ENCODE results near the gene RGS17. TPM values are rescaled to one million over a fixed set of nuclear protein-coding genes. Genes with fewer than 3 reads are reported as not detected.
"Not testable (repeated sequence)": the region's sequence is repeated elsewhere in the genome, so short reads cannot be mapped to it uniquely, and the experiment has no call there.

RGS17 gene
- total RNA-seq, 6 experiments from 2014 or later: 0.02 to 0.24 (median 0.09) TPM; not detected in 1

- Mint-ChIP-seq H3K4me1 (ENCODE audit: low read depth) (peaks cover 8% of the 10 kb centered on the region), H3K36me3 (ENCODE audit: low read depth) (peaks cover 37% of the 10 kb centered on the region), H3K4me3 (no peak overlapping the region), H3K27me3 (ENCODE audit: insufficient read depth) (peaks cover 2% of the 10 kb centered on the region; the same call in 1 of the 2 replicates), H3K9me3 (peaks cover 7% of the 10 kb centered on the region; the same call in 1 of the 2 replicates), H3K27ac (no peak overlapping the region)
- DNase-seq: no peak
- TF ChIP-seq, protein P1, sequence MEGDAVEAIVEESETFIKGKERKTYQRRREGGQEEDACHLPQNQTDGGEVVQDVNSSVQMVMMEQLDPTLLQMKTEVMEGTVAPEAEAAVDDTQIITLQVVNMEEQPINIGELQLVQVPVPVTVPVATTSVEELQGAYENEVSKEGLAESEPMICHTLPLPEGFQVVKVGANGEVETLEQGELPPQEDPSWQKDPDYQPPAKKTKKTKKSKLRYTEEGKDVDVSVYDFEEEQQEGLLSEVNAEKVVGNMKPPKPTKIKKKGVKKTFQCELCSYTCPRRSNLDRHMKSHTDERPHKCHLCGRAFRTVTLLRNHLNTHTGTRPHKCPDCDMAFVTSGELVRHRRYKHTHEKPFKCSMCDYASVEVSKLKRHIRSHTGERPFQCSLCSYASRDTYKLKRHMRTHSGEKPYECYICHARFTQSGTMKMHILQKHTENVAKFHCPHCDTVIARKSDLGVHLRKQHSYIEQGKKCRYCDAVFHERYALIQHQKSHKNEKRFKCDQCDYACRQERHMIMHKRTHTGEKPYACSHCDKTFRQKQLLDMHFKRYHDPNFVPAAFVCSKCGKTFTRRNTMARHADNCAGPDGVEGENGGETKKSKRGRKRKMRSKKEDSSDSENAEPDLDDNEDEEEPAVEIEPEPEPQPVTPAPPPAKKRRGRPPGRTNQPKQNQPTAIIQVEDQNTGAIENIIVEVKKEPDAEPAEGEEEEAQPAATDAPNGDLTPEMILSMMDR (IDR thresholded peaks at IDR 0.05): no peak
These were observed 161.2 kb downstream of the RGS17 start for GRCh38 chr6:152969688-152970418.

GRCh38 chr6:152966168-152966894 lies 164.8 kb downstream of the RGS17 start:
- not testable (repeated sequence) for H3K27ac Mint-ChIP-seq; H3K9me3 Mint-ChIP-seq; H3K27me3 Mint-ChIP-seq (ENCODE audit: insufficient read depth); DNase-seq; H3K4me3 Mint-ChIP-seq; H3K4me1 Mint-ChIP-seq (ENCODE audit: low read depth)
- H3K36me3 Mint-ChIP-seq (ENCODE audit: low read depth): peaks cover 22% of the 10 kb centered on the region; the same call in 1 of the 2 replicates

GRCh38 chr6:152959333-152959732 lies 171.7 kb downstream of the RGS17 start:
- Mint-ChIP-seq H3K9me3 (no peaks in the 10 kb centered on the region), H3K4me1 (ENCODE audit: low read depth) (peaks cover 24% of the 10 kb centered on the region), H3K4me3 (no peak overlapping the region), H3K27me3 (ENCODE audit: insufficient read depth) (peaks cover 2% of the 10 kb centered on the region; the same call in 1 of the 2 replicates), H3K36me3 (ENCODE audit: low read depth) (no peaks in the 10 kb centered on the region), H3K27ac (no peak overlapping the region)
- TF ChIP-seq, protein P1 (IDR thresholded peaks at IDR 0.05): no peak
- DNase-seq: no peak

DNA sequence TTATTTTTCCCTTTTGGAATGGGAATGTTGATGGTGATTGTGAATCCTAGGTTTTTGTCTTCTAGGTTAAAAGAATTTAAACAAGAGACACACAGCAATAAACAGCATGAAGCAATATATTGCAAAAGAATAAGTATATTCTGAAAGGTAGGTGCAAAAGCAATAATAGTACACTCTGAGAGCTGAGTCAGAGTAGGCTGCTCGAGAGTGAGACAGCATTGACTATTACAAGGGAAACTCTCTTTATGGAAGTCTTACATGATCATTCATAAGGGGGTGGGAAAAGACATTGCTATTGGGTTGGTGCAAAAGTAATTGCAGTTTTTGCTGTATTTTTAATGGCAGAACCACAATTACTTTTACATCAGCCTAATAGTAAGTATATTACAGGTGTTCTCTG lies 173.3 kb downstream of the RGS17 start:
- H3K4me1 Mint-ChIP-seq (ENCODE audit: low read depth): peaks cover 30% of the 10 kb centered on the region
- H3K36me3 Mint-ChIP-seq (ENCODE audit: low read depth): no peaks in the 10 kb centered on the region
- no peak overlapping the region for H3K4me3 Mint-ChIP-seq
- no peaks in the 10 kb centered on the region for H3K9me3 Mint-ChIP-seq
- H3K27me3 Mint-ChIP-seq (ENCODE audit: insufficient read depth): peaks cover 2% of the 10 kb centered on the region; the same call in 1 of the 2 replicates
- no peak for DNase-seq
- no peak overlapping the region for H3K27ac Mint-ChIP-seq
- TF ChIP-seq, protein P1 (IDR thresholded peaks at IDR 0.05): no peak

Other genes with a start within 250 kb of the RGS17 start
- gene FBXO5, start 148.2 kb downstream of the RGS17 start, total RNA-seq (2021; fragmentation: NEBNext Ultra II Directional; extraction: Animal tissue kit (Norgen Biotek cat#: 25700)): 10 to 100 TPM; 12.7 to 26.9 (median 23.7) TPM
- 10 to 100 TPM; 25.1 to 33.4 (median 28.0) TPM for gene MTRF1L, start 128.6 kb downstream of the RGS17 start, total RNA-seq (2021; fragmentation: NEBNext Ultra II Directional; extraction: Animal tissue kit (Norgen Biotek cat#: 25700))